ENCODE measurements around the gene MEST. TPM values are rescaled to one million over a fixed set of nuclear protein-coding genes. Genes with fewer than 3 reads are reported as not detected.
"Not testable (repeated sequence)": the region's sequence is repeated elsewhere in the genome, so short reads cannot be mapped to it uniquely, and the experiment has no call there.

Gene MEST
- total and polyA plus RNA-seq, 2 donors (not counting 3 experiments of a cell fraction or from before 2014, with no cell fraction given) = 46.7 to 52.6 TPM

DNA sequence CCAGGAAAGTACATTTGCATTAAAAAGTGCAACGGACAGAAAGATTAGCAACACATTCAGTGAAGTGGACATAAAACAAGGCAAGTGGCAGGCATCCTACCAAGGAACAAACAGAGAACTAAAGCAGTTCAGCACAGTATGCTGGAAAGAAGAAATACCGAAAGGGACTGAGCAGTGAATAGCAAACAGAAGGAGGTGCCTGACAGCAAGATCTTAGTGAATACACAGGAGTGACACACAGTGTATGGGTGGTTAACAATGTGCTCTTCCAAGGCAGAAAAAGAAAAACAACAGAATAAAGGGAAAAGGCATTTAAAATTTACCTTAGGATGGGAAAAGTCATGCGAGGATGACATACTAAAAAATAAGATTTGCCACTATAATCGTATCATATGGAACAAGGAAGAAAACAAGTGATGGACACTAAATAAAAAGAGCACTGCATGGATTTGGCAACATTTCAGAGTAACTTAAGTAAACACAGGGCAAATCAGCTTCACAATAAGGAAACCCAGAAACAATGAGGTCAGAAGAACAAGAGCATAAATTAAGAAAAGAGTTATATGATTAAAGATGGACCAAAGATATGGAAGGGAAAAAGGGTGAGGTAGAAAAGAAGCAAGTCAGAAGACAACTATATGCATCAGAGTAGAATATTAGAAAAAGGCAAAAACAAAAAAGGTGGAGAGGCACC, 29.5 kb downstream of the MEST start:
- ChIA-PET CTCF (no interaction called here), POLR2A (no interaction called here)
- no peak overlapping the region for H2AFZ ChIP-seq (ENCODE audit: low read depth, low read length)
- no peaks in the 10 kb centered on the region for H3K27me3 ChIP-seq (ENCODE audit: control insufficient read depth in 2 of 2, insufficient read depth in 2 of 2, low read length in 2 of 2)
- H3K36me3 ChIP-seq (ENCODE audit: control insufficient read depth in 2 of 2, extremely low read depth in 1 of 2, insufficient read depth in 2 of 2, low read length in 2 of 2) = no peaks in the 10 kb centered on the region
- no peak overlapping the region for H3K4me2 ChIP-seq (ENCODE audit: insufficient read depth, low read length)
- no peaks in the 10 kb centered on the region for H3K79me2 ChIP-seq (ENCODE audit: control insufficient read depth, insufficient read depth, low read length)
- no peak overlapping the region for H3K27ac ChIP-seq (ENCODE audit: insufficient read depth, low read depth, low read length)
- H3K4me1 ChIP-seq (ENCODE audit: control insufficient read depth, extremely low read depth, insufficient read depth, low read length) = no peaks in the 10 kb centered on the region
- no peaks in the 10 kb centered on the region for H4K20me1 ChIP-seq (replicated peaks; ENCODE audit: control insufficient read depth, extremely low read depth, insufficient read depth, low read length)
- dilution Hi-C loops (cut with MboI; ENCODE audit: extremely low pct_ligation_motif_present, low sequenced_read_pairs) = no loop called here
- H3K9me3 ChIP-seq (replicated peaks; ENCODE audit: control insufficient read depth, insufficient read depth, low read length) = no peaks in the 10 kb centered on the region
- FAIRE-seq (no peak), DNase-seq (ENCODE audit: low read depth, low spot score) (peak; percentile 45)
- H3K9ac ChIP-seq (replicated peaks; ENCODE audit: extremely low read depth, insufficient read depth, low read length) = no peak overlapping the region
- TF ChIP-seq, protein P1, sequence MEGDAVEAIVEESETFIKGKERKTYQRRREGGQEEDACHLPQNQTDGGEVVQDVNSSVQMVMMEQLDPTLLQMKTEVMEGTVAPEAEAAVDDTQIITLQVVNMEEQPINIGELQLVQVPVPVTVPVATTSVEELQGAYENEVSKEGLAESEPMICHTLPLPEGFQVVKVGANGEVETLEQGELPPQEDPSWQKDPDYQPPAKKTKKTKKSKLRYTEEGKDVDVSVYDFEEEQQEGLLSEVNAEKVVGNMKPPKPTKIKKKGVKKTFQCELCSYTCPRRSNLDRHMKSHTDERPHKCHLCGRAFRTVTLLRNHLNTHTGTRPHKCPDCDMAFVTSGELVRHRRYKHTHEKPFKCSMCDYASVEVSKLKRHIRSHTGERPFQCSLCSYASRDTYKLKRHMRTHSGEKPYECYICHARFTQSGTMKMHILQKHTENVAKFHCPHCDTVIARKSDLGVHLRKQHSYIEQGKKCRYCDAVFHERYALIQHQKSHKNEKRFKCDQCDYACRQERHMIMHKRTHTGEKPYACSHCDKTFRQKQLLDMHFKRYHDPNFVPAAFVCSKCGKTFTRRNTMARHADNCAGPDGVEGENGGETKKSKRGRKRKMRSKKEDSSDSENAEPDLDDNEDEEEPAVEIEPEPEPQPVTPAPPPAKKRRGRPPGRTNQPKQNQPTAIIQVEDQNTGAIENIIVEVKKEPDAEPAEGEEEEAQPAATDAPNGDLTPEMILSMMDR (IDR thresholded peaks at IDR 0.05; ENCODE audit: extremely low read depth in 1 of 2, insufficient read depth in 1 of 2, low read depth in 1 of 2, low read length in 2 of 2) = no peak
- no peak for TF ChIP-seq MAX (IDR thresholded peaks at IDR 0.05; ENCODE audit: insufficient read depth, insufficient read length)
- TF ChIP-seq GATA2 (IDR thresholded peaks at IDR 0.05; ENCODE audit: insufficient read depth, insufficient read length, low read depth, low read length) = no peak
- no peak for TF ChIP-seq JUN (IDR thresholded peaks at IDR 0.05; ENCODE audit: borderline replicate concordance, insufficient read depth, insufficient read length, low read depth)
- no peak for TF ChIP-seq POLR2AphosphoS5 (IDR thresholded peaks at IDR 0.05; ENCODE audit: insufficient read depth, low read depth, low read length)
- no peak for TF ChIP-seq POLR2A (IDR thresholded peaks at IDR 0.05; ENCODE audit: low read depth, low read length)
- no peak for TF ChIP-seq EZH2 (IDR thresholded peaks at IDR 0.05; ENCODE audit: borderline replicate concordance, low read depth, low read length, severe bottlenecking)
- TF ChIP-seq MYC (IDR thresholded peaks at IDR 0.05; ENCODE audit: low read depth, low read length) = no peak
- TF ChIP-seq FOS (IDR thresholded peaks at IDR 0.05; ENCODE audit: borderline replicate concordance, insufficient read depth, low read length) = no peak
- H3K9me1 ChIP-seq (replicated peaks; ENCODE audit: control insufficient read depth, extremely low read depth, insufficient read depth, low read length) = no peaks in the 10 kb centered on the region
- H3K4me3 ChIP-seq (replicated peaks in 1 of 3; ENCODE audit: insufficient read depth in 1 of 3, low read depth in 1 of 3, low read length in 3 of 3) = no peak overlapping the region
- intact Hi-C loops (cut with micrococcal nuclease) = no loop called here
- BruUV-seq (replicated peaks) = no TSS peak

- H3K4me1 ChIP-seq (ENCODE audit: control insufficient read depth, extremely low read depth, insufficient read depth, low read length); CTCF ChIA-PET; H3K4me2 ChIP-seq (ENCODE audit: insufficient read depth, low read length); intact Hi-C loops (cut with micrococcal nuclease); BruUV-seq (replicated peaks); dilution Hi-C loops (cut with MboI; ENCODE audit: extremely low pct_ligation_motif_present, low sequenced_read_pairs); H4K20me1 ChIP-seq (replicated peaks; ENCODE audit: control insufficient read depth, extremely low read depth, insufficient read depth, low read length); H3K27ac ChIP-seq (ENCODE audit: insufficient read depth, low read depth, low read length); H3K36me3 ChIP-seq (ENCODE audit: control insufficient read depth in 2 of 2, extremely low read depth in 1 of 2, insufficient read depth in 2 of 2, low read length in 2 of 2); H3K9me1 ChIP-seq (replicated peaks; ENCODE audit: control insufficient read depth, extremely low read depth, insufficient read depth, low read length); H2AFZ ChIP-seq (ENCODE audit: low read depth, low read length); H3K27me3 ChIP-seq (ENCODE audit: control insufficient read depth in 2 of 2, insufficient read depth in 2 of 2, low read length in 2 of 2); H3K9me3 ChIP-seq (replicated peaks; ENCODE audit: control insufficient read depth, insufficient read depth, low read length); POLR2A ChIA-PET; H3K9ac ChIP-seq (replicated peaks; ENCODE audit: extremely low read depth, insufficient read depth, low read length); FAIRE-seq; H3K4me3 ChIP-seq (replicated peaks in 1 of 3; ENCODE audit: insufficient read depth in 1 of 3, low read depth in 1 of 3, low read length in 3 of 3); H3K79me2 ChIP-seq (ENCODE audit: control insufficient read depth, insufficient read depth, low read length); DNase-seq (ENCODE audit: low read depth, low spot score): not testable (repeated sequence)
Observed at GRCh38 chr7:130523519-130524125, 31.7 kb downstream of the MEST start.
